A673 (cell line): ENCODE measurements around the gene DNMBP. TPM values are rescaled to one million over a fixed set of nuclear protein-coding genes. Genes with fewer than 3 reads are reported as not detected.

Source experiments
- BruUV-seq: library from RNA; stranded (reverse); fragments of 400-500 nt; replicated peaks from 2 replicates; lab custom pipeline; 2021; lab: Mats Ljungman, UMichigan
- CTCF ChIA-PET: fragments of 300-600 bp; sonication (Branson Sonifier 250); formaldehyde crosslinking; loops from one replicate; lab custom pipeline; 2022; ENCODE audit warnings: antibody characterized with exemption; lab: Charles Lee
- POLR2A ChIA-PET: fragments of 300-600 bp; sonication (Branson Sonifier 250); formaldehyde crosslinking; loops from one replicate; lab custom pipeline; 2022; ENCODE audit warnings: antibody characterized with exemption; ENCODE audit not compliant: low non-redundant PET; lab: Charles Lee
- DNase-seq: peaks from one replicate; pipeline ENCODE4 v3.0.0-alpha.2; 2015; ENCODE audit warnings: low spot score
- H3K27ac ChIP-seq: fragments of 200-600 bp; sonication (generic); 2 replicates; pipeline ENCODE4 v1.5.1; 2016; ENCODE audit warnings: mixed run types, low read depth, mild to moderate bottlenecking, mixed read lengths, antibody characterized with exemption, low read length; ENCODE audit not compliant: poor library complexity, severe bottlenecking
- H3K27me3 ChIP-seq: fragments of 200-600 bp; sonication (generic); replicated peaks from 2 replicates; pipeline ENCODE4 v1.6.1; 2017; ENCODE audit warnings: mixed run types, low read depth, mild to moderate bottlenecking, mixed read lengths, antibody characterized with exemption, low read length; ENCODE audit not compliant: insufficient read depth, poor library complexity
- H3K36me3 ChIP-seq: fragments of 200-600 bp; sonication (generic); 2 replicates; pipeline ENCODE4 v1.6.1; 2016; ENCODE audit warnings: mixed run types, mild to moderate bottlenecking, mixed read lengths, antibody characterized with exemption, low read length; ENCODE audit not compliant: insufficient read depth, poor library complexity, severe bottlenecking
- H3K4me1 ChIP-seq: fragments of 200-600 bp; sonication (generic); 2 replicates; pipeline ENCODE4 v1.6.1; 2017; ENCODE audit warnings: mixed run types, mild to moderate bottlenecking, mixed read lengths, antibody characterized with exemption, low read length; ENCODE audit not compliant: insufficient read depth, poor library complexity, severe bottlenecking
- H3K4me3 ChIP-seq: fragments of 200-600 bp; sonication (generic); 2 replicates; pipeline ENCODE4 v1.5.1; 2016; ENCODE audit warnings: low read depth, mixed run types, mild to moderate bottlenecking, mixed read lengths, low read length; ENCODE audit not compliant: poor library complexity, severe bottlenecking
- H3K9me3 ChIP-seq: fragments of 200-600 bp; sonication (generic); 2 replicates; pipeline ENCODE4 v1.6.1; 2016; ENCODE audit warnings: mixed run types, low read depth, mild to moderate bottlenecking, mixed read lengths, antibody characterized with exemption, low read length; ENCODE audit not compliant: poor library complexity, severe bottlenecking
- CTCF ChIP-seq: fragments of 300-800, 200-600 bp; sonication (generic); conservative IDR thresholded peaks from 2 replicates; pipeline ENCODE4 v1.5.1; 2017; ENCODE audit warnings: low read depth, mild to moderate bottlenecking, antibody characterized with exemption, low read length, moderate library complexity, mixed read lengths
- EZH2 ChIP-seq: fragments of 200-600 bp; sonication (generic); IDR thresholded peaks from 2 replicates; pipeline ENCODE4 v1.6.1; 2017; ENCODE audit warnings: borderline replicate concordance, low read depth, mild to moderate bottlenecking, mixed read lengths, antibody characterized with exemption, low read length; ENCODE audit not compliant: poor library complexity, severe bottlenecking
- intact Hi-C: fragments of 100-400 bp; cut with micrococcal nuclease; formaldehyde crosslinking; loops from one replicate; pipeline ENCODE4 v1.10.0; 2022; ENCODE audit not compliant: unreplicated experiment
- total RNA-seq: library from RNA; stranded (reverse); gene quantifications from 2 replicates; pipeline ENCODE4 v1.2.3, GENCODE V29; 2021

DNMBP gene
- total RNA-seq, 1 experiment from 2014 or later = 28.0 TPM

GRCh38 chr10:99874341-99875085 lies 135.2 kb downstream of the DNMBP start:
- ChIA-PET POLR2A (no interaction called here), CTCF (no interaction called here)
- no TSS peak for BruUV-seq
- no peaks in the 10 kb centered on the region for H3K4me1 ChIP-seq
- peaks cover 41% of the 10 kb centered on the region for H3K36me3 ChIP-seq
- no peaks in the 10 kb centered on the region for H3K27me3 ChIP-seq
- H3K9me3 ChIP-seq = no peaks in the 10 kb centered on the region
- intact Hi-C loops = no loop called here
- DNase-seq = no peak
- H3K27ac ChIP-seq = no peak overlapping the region
- no peak overlapping the region for H3K4me3 ChIP-seq
- TF ChIP-seq CTCF (no peak), EZH2 (no peak)

- H3K36me3 ChIP-seq = peaks cover 35% of the 10 kb centered on the region
- no peaks in the 10 kb centered on the region for H3K27me3 ChIP-seq
- intact Hi-C loops = no loop called here
- no peaks in the 10 kb centered on the region for H3K4me1 ChIP-seq
- no TSS peak for BruUV-seq
- TF ChIP-seq EZH2 (no peak), CTCF (no peak)
- no peak for DNase-seq
- no peak overlapping the region for H3K27ac ChIP-seq
- CTCF ChIA-PET = interaction anchor here (1.3 kb wide), 1 partner anchor 14 kb away, joined by 6 read pairs; no protein-coding TSS in a partner anchor
- POLR2A ChIA-PET = no interaction called here
- no peak overlapping the region for H3K4me3 ChIP-seq
- H3K9me3 ChIP-seq = no peaks in the 10 kb centered on the region
Measured at GRCh38 chr10:99873846-99874245, 135.9 kb downstream of the DNMBP start.

- no peak for DNase-seq
- Histone ChIP-seq H3K27me3 (no peaks in the 10 kb centered on the region), H3K36me3 (peaks cover 22% of the 10 kb centered on the region), H3K4me1 (no peaks in the 10 kb centered on the region), H3K27ac (no peak overlapping the region), H3K4me3 (no peak overlapping the region), H3K9me3 (no peaks in the 10 kb centered on the region)
- POLR2A ChIA-PET = no interaction called here
- no TSS peak for BruUV-seq
- TF ChIP-seq CTCF (no peak), EZH2 (no peak)
- intact Hi-C loops = no loop called here
- CTCF ChIA-PET = interaction anchor here (1.3 kb wide), 1 partner anchor 13 kb away, joined by 6 read pairs; no protein-coding TSS in a partner anchor
Measured at GRCh38 chr10:99872367-99873162, 137.2 kb downstream of the DNMBP start.
